Breast epithelium (tissue), 3 donors: Measurements from ENCODE around the gene C5.

Experiments used
- CTCF ChIP-seq, 3 donors: fragments of 450-650 bp; IDR thresholded peaks; one replicate each; pipeline ENCODE4 v1.5.1; 2016 to 2017; ENCODE audit warnings: antibody characterized with exemption in 3 of 3, mild to moderate bottlenecking in 3 of 3, moderate library complexity in 3 of 3
- POLR2A ChIP-seq: fragments of 450-650 bp; IDR thresholded peaks from one replicate; pipeline ENCODE4 v1.6.1; 2016; ENCODE audit warnings: antibody characterized with exemption, mild to moderate bottlenecking, moderate library complexity
- POLR2AphosphoS5 ChIP-seq, 3 donors: sonication (generic); formaldehyde crosslinking; IDR thresholded peaks; one replicate each; pipeline ENCODE4 v1.6.1; 2017; ENCODE audit warnings: antibody characterized with exemption in 3 of 3

GRCh38 chr9:120979797-120980196 is 70.3 kb downstream of the C5 start:
- TF ChIP-seq POLR2A (no peak), CTCF (IDR thresholded peaks at IDR 0.05) (no peak), POLR2AphosphoS5 (IDR thresholded peaks at IDR 0.05) (no peak)
